Right lobe of liver (tissue), 6 donors: ENCODE data around the gene UBE2E2. TPM values are rescaled to one million over a fixed set of nuclear protein-coding genes. Genes with fewer than 3 reads are reported as not detected.

Experiments
- ATAC-seq, 4 donors: fragments of 200-7000 bp; cut with Tn5 transposase; one replicate each; pipeline ENCODE4 v1.9.1; 2020; ENCODE audit warnings: mild to moderate bottlenecking in 4 of 4, moderate library complexity in 4 of 4
- DNase-seq, 3 donors: peaks; one replicate each; pipeline ENCODE4 v3.0.0-alpha.2; 2020
- H3K27ac ChIP-seq, 3 donors: fragments of 200-600 bp; one replicate each; pipeline ENCODE4 v1.8.0; 2022
- H3K27me3 ChIP-seq, 2 donors: fragments of 200-600 bp; one replicate each; pipeline ENCODE4 v1.8.0; 2022
- H3K36me3 ChIP-seq, 4 donors: fragments of 200-600 bp; sonication (generic) in 1 of 4; one replicate each; pipeline versions ENCODE4 v1.5.1 to v1.8.0; 2017 to 2022; ENCODE audit warnings: control low read depth in 1 of 4
- H3K4me1 ChIP-seq, 4 donors: fragments of 200-600 bp; sonication (generic) in 1 of 4; one replicate each; pipeline versions ENCODE4 v1.5.1 to v1.8.0; 2017 to 2022; ENCODE audit warnings: control low read depth in 1 of 4
- H3K4me3 ChIP-seq, 3 donors: fragments of 200-600 bp; one replicate each; pipeline ENCODE4 v1.8.0; 2022
- H3K9me3 ChIP-seq, 4 donors: fragments of 200-600 bp; sonication (generic) in 1 of 4; one replicate each; pipeline versions ENCODE4 v1.5.1 to v1.8.0; 2017 to 2022; ENCODE audit warnings: control low read depth in 1 of 4
- POLR2A ChIP-seq: fragments of 450-650 bp; IDR thresholded peaks from one replicate; pipeline ENCODE4 v1.6.1; 2017; ENCODE audit warnings: antibody characterized with exemption, mild to moderate bottlenecking
- WGBS: methylation state at CpG from one replicate; pipeline ENCODE4 v1.1.6; 2018; ENCODE audit warnings: low coverage, low lambda C conversion rate; ENCODE audit not compliant: insufficient coverage; ENCODE audit errors: missing lambda C conversion rate; 5-methylcytosine and 5-hydroxymethylcytosine counted together
- intact Hi-C, 2 donors: fragments of 100-400 bp; cut with DNase I; formaldehyde crosslinking; loops; one replicate each; pipeline versions ENCODE4 v1.11.2 to v1.14.1; 2022
- total RNA-seq, 6 experiments: library from RNA; depleted of rRNA in 2 of 6; stranded (reverse); fragments of >200 nt in 2 of 6; fragmentation: NEBNext Ultra II Directional in 3 of 6; extraction: Animal tissue kit (Norgen Biotek cat#: 25700) in 3 of 6; gene quantifications; one replicate each; pipeline versions ENCODE4 v1.1.0 to v1.2.4, GENCODE V29; 2016 to 2023
- TF ChIP-seq, protein P1 (sequence below), 4 donors: fragments of 200-600 bp in 3 of 4; fragments of 450-650 bp in 1 of 4; IDR thresholded peaks; one replicate each; pipeline versions ENCODE4 v1.5.1 to v1.8.0; 2016 to 2022; ENCODE audit warnings: antibody characterized with exemption in 4 of 4, mild to moderate bottlenecking in 2 of 4
- donor health status: DM: no; HTN: yes; CAD: no.
- donor health status: DM: no; HTN: no; CAD: no.
- donor health status: DM: no; HTN: no; CAD: no.
- donor health status: DM: no; HTN: yes; CAD: no.
- donor health status: DM: no; HTN: yes; CAD: no.

UBE2E2 gene
- total RNA-seq, 6 experiments from 2014 or later: 17.2 to 29.1 (median 18.1) TPM

- TF ChIP-seq POLR2A: no peak
- TF ChIP-seq, protein P1, sequence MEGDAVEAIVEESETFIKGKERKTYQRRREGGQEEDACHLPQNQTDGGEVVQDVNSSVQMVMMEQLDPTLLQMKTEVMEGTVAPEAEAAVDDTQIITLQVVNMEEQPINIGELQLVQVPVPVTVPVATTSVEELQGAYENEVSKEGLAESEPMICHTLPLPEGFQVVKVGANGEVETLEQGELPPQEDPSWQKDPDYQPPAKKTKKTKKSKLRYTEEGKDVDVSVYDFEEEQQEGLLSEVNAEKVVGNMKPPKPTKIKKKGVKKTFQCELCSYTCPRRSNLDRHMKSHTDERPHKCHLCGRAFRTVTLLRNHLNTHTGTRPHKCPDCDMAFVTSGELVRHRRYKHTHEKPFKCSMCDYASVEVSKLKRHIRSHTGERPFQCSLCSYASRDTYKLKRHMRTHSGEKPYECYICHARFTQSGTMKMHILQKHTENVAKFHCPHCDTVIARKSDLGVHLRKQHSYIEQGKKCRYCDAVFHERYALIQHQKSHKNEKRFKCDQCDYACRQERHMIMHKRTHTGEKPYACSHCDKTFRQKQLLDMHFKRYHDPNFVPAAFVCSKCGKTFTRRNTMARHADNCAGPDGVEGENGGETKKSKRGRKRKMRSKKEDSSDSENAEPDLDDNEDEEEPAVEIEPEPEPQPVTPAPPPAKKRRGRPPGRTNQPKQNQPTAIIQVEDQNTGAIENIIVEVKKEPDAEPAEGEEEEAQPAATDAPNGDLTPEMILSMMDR (IDR thresholded peaks at IDR 0.05): no peak
- peak in 1 of 4 donors; percentile 72 for ATAC-seq
- Histone ChIP-seq H3K36me3 (no peaks in the 10 kb centered on the region), H3K9me3 (no peaks in the 10 kb centered on the region), H3K4me3 (no peak overlapping the region), H3K27ac (no peak overlapping the region), H3K4me1 (no peaks in the 10 kb centered on the region), H3K27me3 (no peaks in the 10 kb centered on the region)
- 51% methylated on average over 3 of the region's 3 CpGs for WGBS
- intact Hi-C loops: no loop called here
- no peak for DNase-seq
Observed at GRCh38 chr3:23490459-23490858, 287.3 kb downstream of the UBE2E2 start.

DNA sequence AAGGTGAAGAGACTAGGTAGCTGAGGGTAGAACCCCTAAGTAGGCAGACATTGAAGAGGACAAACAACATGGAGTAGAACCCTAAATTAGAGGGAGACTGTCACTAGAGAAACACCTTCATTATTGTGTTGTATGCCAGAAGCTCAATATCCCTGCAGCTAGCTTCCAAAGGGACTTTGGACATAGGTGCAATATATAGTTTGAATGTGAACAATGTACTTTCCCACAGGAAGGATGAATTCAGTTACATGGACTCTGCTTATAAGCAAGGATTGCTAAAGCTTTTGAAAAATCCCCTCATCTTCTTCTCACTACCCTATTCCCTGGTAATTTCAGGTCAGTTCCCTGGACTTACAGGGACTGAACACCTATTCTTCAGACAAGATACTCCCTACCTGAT is 288.9 kb downstream of the UBE2E2 start:
- H3K27ac ChIP-seq: no peak overlapping the region

GRCh38 chr3:23493889-23494288 is 290.8 kb downstream of the UBE2E2 start:
- no peaks in the 10 kb centered on the region for H3K4me1 ChIP-seq
- no peaks in the 10 kb centered on the region for H3K27me3 ChIP-seq
- no peaks in the 10 kb centered on the region for H3K9me3 ChIP-seq
- TF ChIP-seq, protein P1 (IDR thresholded peaks at IDR 0.05): no peak
- TF ChIP-seq POLR2A: no peak
- no peak overlapping the region for H3K27ac ChIP-seq
- H3K4me3 ChIP-seq: no peak overlapping the region
- ATAC-seq: no peak
- H3K36me3 ChIP-seq: no peaks in the 10 kb centered on the region
- DNase-seq: no peak
- intact Hi-C loops: no loop called here

More for the DNA sequence above, 288.9 kb downstream of the UBE2E2 start:
- no peaks in the 10 kb centered on the region for H3K9me3 ChIP-seq
- DNase-seq (no peak), ATAC-seq (peak in 2 of 4 donors; percentile 25)
- no peaks in the 10 kb centered on the region for H3K36me3 ChIP-seq
- no peak overlapping the region for H3K4me3 ChIP-seq
- no peaks in the 10 kb centered on the region for H3K4me1 ChIP-seq
- TF ChIP-seq POLR2A: no peak
- TF ChIP-seq, protein P1 (IDR thresholded peaks at IDR 0.05): no peak
- no peaks in the 10 kb centered on the region for H3K27me3 ChIP-seq
- intact Hi-C loops: no loop called here

GRCh38 chr3:23494967-23495366 is 291.8 kb downstream of the UBE2E2 start:
- H3K27ac ChIP-seq: no peak overlapping the region
- no peak for ATAC-seq
- no peak overlapping the region for H3K4me3 ChIP-seq
- no peaks in the 10 kb centered on the region for H3K4me1 ChIP-seq
- DNase-seq: no peak
- H3K27me3 ChIP-seq: no peaks in the 10 kb centered on the region
- WGBS: 83% methylated on average over 1 of the region's 1 CpG
- intact Hi-C loops: no loop called here
- no peak for TF ChIP-seq POLR2A
- TF ChIP-seq, protein P1 (IDR thresholded peaks at IDR 0.05): no peak
- no peaks in the 10 kb centered on the region for H3K36me3 ChIP-seq
- H3K9me3 ChIP-seq: no peaks in the 10 kb centered on the region

DNA sequence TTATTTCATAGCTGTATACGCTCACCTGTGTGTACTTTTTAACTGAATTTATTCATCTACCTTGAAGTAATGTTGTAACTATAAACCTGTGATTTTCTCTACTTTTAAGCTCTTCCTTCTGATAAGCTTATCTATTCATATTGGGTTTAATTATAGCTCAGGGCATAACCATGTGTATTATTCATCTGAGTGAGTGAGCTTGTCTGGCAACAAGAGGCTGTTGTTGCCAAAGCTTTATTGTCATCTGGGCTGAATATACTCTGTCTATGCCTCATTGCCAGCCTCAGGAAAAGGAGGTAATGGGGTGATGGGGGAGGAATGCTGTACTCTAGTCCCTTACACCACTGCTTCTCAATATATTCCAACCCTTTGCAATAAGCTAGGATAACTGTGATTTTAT is 292.4 kb downstream of the UBE2E2 start:
- intact Hi-C loops: no loop called here
- H3K9me3 ChIP-seq: no peaks in the 10 kb centered on the region
- no peaks in the 10 kb centered on the region for H3K36me3 ChIP-seq
- H3K27me3 ChIP-seq: no peaks in the 10 kb centered on the region
- TF ChIP-seq, protein P1 (IDR thresholded peaks at IDR 0.05): no peak
- no peak for TF ChIP-seq POLR2A
- H3K4me3 ChIP-seq: no peak overlapping the region
- no peak for ATAC-seq
- H3K27ac ChIP-seq: no peak overlapping the region
- DNase-seq: no peak
- 100% methylated on average over 1 of the region's 1 CpG for WGBS
- no peaks in the 10 kb centered on the region for H3K4me1 ChIP-seq
